HG03159 (cell line): ENCODE results near the gene ADO.
"Not testable (repeated sequence)": the region's sequence is repeated elsewhere in the genome, so short reads cannot be mapped to it uniquely, and the experiment has no call there.

Experiments
- ATAC-seq: cut with Tn5 transposase; IDR thresholded peaks from one replicate; pipeline ENCODE4 v1.9.1; 2021; ENCODE audit warnings: mild to moderate bottlenecking, moderate library complexity; ENCODE audit not compliant: unreplicated experiment

The ADO gene

GRCh38 chr10:62804356-62805230 is at the start of gene ADO:
ADO (plus strand) TSS chr10:62804720; CDS start chr10:62805060, 340 bp downstream.
- ATAC-seq: peak; percentile 84

DNA sequence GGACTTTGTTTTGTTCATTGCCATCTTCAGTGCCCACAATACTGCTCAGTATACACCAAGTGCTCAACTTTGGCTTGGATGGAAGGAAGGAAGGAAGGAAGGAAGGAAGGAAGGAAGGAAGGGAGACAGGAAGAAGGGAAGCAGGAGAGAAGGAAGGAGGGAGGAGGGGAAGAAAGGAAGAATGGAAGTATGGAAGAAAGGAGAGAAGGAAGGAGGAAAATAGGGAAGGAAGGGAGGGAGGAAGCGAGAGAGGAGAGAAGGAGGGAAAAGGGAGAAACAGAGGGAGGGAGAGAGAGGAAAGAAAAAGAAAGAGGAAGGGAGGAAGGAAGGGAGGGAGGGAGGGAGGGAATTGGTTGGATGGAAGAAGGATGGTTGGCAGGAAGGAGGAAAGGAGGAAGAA is 49.6 kb upstream of the ADO start:
- no peak for ATAC-seq

- ATAC-seq: no peak
Observed at GRCh38 chr10:62755662-62756653, 48.6 kb upstream of the ADO start.

DNA sequence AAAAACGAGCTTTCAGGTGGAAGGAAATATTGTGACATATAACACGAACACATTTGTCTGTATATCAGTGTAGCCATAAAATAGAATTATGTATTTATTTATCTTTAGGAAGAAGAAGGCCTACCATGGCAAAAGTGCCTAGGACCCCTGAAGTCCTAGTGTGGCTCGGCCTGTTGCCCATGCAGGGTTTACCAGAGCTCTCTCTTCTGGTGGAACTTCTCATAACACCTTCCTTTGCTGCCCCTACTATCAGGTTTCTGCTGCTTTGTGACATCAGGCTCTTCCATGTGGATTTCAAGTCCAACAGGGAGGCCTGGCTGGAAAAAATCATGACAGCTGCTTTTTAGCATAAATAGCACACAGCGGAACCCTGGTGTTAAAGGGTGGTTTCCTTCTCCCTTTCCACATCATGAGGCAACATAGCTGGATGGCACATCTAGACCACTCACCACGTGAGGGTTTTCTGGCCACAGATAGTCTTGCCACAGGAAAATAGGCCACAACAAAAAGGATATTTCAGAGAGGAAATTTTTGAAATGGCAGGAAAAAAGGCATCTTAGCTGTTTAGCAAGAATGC is 44.8 kb upstream of the ADO start:
- ATAC-seq: no peak

DNA sequence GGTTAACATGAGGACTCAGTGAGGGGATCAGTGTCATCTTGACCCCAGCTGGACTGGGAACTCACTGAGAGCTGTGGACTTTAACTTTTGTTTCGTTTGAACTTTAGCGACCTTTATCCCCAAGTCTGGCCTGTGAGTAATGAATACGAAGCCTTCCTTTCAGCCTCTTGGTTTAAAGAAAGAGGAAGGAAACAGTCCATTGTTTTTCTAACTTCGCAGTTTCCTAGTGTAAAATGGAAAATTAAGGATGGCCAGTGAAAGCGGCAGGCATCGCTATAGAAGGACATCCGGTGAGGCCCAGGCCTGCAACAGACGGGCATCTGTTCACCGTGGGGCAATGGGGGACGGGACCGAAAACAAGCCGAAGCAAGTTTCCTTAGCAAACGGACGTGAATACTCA is 44.1 kb upstream of the ADO start:
- ATAC-seq: no peak

- no peak for ATAC-seq
Observed at GRCh38 chr10:62761115-62761514, 43.4 kb upstream of the ADO start.

- ATAC-seq: no peak
Observed at GRCh38 chr10:62763155-62763554, 41.4 kb upstream of the ADO start.

- ATAC-seq: no peak
Observed at GRCh38 chr10:62764011-62764410, 40.5 kb upstream of the ADO start.

DNA sequence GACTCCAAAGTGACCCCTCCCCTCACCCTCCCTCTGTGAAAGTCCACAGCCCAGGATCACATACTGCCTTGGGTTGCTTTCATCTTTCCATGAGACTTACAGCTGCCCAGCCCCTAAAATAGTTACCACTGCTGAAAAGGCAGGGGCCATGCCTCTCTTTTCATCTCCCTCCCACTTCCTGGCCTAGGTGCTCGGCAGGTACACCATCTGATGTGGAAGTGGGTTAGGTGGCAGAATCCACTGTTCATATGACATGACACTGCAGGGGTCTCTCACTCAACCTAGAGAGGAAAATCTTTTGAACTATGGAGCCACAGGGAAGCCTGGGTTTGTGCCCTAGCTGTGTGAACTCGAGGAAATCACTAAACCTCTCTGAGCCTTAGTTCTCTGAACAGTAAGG is 38.8 kb upstream of the ADO start:
- no peak for ATAC-seq

DNA sequence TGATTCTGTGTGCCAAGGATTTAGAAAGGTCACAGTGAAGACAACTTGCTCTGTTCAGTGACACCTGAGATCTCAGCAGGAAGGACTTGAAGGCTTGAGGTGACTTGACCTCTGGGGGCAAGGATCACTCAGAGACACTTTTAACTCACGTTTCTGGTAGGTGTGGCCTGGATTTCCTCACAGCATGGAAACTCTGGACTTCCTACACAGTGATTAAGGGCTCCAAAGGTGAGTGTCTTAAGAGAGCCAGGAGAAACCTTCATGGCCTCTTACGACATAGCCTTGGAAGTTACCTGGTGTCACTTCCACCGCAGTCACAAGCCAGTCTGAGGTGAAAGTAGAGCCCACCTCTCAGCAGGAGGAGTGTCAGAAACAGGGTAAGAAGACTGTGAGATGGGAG is 38.1 kb upstream of the ADO start:
- no peak for ATAC-seq

- peak; percentile 65 for ATAC-seq
Observed at GRCh38 chr10:62769574-62770242, 34.8 kb upstream of the ADO start.

DNA sequence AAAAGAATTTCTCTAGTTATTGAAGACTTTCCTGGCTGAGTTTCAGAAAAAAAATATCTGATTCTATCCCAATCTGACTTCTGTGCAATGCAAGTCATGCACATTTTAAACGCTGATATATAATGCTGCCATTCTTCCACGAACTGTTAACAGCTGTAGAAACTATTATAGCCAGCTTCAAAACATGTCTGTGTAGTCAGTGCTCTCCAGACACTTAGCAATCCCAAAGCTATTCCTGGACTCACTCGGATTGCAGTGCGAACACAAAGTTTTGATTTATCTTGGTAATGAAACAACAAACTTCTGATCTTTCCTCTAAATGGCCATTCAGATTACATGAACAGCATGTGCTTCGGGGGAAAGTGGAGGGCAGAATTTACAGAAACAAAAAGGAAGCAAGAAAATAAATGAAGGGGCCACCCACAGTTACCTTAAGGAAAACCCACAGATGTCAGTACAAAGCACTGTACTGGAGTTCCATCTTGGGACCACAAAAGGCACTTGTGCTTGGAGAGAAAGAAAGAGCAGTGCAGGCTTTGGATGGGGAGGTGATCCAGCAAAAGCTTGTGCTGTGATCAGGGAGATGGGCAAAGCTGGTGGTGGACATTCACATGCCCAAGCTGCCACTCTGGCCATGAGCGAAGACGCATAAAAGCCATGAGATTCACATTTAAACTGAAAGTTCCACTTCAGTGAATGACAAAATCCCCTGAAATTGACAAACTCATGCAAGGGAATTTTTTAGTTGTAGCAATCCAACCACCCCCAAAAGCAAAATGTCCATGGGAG is 32.1 kb upstream of the ADO start:
- ATAC-seq: no peak

DNA sequence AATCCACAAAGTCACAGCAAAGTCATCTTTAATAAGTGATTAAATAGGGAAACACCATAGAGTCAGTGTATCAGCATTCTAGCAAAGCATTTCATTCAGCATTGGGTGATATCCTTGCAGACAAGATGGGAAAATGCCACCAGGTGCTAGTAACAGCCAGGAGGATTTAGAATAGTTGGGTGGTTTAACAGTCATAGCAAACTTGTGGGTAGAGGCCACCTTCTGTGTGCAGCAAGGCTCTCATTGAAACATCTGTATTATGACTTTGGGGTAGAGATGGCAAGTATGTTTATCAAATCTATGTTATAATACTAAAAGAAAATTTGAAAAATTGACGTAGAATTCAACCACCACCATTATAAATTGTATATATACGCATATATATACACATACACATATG is 26.4 kb upstream of the ADO start:
- no peak for ATAC-seq

DNA sequence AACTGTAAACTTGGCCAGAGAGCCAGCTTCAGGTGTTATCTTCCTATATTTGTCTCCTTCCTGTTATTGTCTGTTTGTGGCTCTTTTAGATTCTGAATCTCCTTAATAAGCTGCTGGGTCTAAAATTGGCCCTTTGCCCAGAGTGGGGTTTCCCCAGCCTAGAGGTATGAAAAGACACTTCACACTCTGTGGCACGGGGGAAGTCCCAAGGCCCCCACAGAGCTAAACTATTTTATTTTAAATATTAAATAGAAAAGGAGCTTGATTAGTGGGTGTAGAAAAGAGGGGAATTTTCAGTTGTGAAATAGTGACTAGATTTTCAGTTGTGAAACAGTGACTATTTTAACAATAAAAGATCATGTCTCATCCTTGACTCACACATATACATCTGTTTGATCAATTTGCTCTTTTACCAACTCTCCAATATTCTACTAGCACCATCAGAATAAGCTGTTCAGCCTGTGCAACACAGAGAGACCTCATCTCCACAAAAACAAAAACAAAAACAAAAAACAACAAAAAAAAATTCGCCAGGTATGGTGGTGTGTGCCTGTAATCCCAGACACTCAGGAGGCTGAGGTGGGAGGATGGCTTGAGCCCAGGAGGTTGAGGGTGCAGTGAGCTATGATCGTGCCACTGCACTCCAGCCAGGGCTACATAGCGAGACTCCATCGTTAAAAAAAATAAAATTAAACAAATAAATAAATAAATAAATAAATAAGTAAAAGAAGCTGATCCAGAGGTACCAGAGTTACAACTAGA is 24.9 kb upstream of the ADO start:
- ATAC-seq: peak; percentile 93

- not testable (repeated sequence) for ATAC-seq
Observed at GRCh38 chr10:62784537-62784936, 20.0 kb upstream of the ADO start.

DNA sequence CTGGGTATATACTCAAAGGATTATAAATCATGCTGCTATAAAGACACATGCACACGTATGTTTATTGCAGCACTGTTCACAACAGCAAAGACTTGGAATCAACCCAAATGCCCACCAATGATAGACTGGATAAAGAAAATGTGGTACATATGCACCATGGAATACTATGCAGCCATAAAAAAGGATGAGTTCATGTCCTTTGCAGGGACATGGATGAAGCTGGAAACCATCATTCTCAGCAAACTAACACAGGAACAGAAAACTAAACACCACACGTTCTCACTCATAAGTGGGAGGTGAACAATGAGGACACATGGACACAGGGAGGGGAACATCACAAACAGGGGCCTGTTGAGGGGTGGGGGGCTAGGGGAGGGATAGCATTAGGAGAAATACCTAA is 16.2 kb upstream of the ADO start:
- not testable (repeated sequence) for ATAC-seq

DNA sequence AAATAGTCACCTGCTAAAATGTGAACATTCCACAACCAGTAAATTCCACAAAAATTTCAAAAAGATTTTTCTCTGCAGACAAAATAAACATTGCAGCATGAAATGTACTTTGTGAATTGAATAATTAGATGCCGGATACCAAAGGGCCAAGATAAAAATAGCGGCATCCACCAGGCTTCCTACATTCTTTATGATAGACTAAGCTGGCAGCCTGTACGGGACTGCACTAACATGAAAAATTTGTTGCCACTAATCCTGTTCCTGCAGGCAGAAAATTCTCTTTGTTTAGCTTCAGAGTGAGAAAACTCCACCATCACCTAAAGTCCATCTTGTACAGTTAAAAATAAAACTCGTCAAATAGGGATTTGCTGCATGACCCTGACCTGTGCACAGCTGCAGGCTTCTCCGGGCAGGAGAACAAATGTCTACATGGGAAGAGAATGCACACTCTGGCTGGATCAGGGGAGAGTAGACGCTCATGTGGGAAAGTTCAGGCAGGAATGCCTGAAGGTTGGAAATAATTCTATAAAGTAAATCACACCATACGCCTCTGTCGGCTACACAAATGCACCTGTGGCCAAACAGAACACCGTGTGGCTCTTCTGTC is 15.6 kb upstream of the ADO start:
- ATAC-seq: no peak

DNA sequence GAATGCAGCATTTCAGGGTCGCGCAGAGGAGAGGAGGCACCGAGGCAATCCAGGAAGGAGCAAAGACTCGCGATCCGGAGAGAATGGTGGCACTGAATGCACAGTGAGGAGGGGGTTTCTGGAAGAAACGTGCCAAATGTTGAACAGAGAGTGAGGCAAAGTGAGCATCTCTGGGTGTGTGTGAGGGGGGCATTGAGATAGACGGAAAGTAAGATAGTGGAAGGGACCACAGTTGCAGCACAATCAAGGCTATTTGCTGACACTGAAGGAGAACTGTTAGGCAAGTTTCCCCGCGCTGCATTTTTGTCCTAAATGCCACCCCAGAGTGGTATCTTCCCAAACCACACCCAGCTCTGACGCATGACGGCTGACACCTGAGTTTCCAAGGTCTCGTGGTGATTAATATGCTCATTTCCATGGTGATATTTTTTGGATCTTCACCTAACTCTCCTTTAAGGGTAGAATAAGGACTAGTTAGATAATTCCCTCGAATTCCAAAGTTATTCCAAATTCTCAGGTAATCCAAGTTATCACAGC is 14.4 kb upstream of the ADO start:
- ATAC-seq: no peak

GRCh38 chr10:62790571-62790970 is 13.9 kb upstream of the ADO start:
- ATAC-seq: no peak
